HPDE6-E6E7 (cell line): ENCODE results near the gene GAMT.
A peak's percentile ranks its signal among the peaks of the same experiment; 100 is the strongest.

Experiments
- DNase-seq: peaks from one replicate; pipeline ENCODE4 v3.0.0; 2011; ENCODE audit warnings: missing footprints; ENCODE audit errors: extremely low spot score

GAMT gene

GRCh38 chr19:1418951-1419738 is 17.8 kb upstream of the GAMT start:
- no peak for DNase-seq

GRCh38 chr19:1418496-1418775 is 17.1 kb upstream of the GAMT start:
- DNase-seq = no peak

- no peak for DNase-seq
Observed at GRCh38 chr19:1417681-1418495, 16.5 kb upstream of the GAMT start.

GRCh38 chr19:1417145-1417544 is 15.8 kb upstream of the GAMT start:
- DNase-seq = no peak

- DNase-seq = no peak
Observed at GRCh38 chr19:1416014-1416841, 14.9 kb upstream of the GAMT start.

- no peak for DNase-seq
Observed at GRCh38 chr19:1412995-1413800, 11.9 kb upstream of the GAMT start.

GRCh38 chr19:1412323-1412923 is 11.1 kb upstream of the GAMT start:
- DNase-seq = no peak

GRCh38 chr19:1411255-1412191 is 10.2 kb upstream of the GAMT start:
- DNase-seq = no peak

- no peak for DNase-seq
Observed at GRCh38 chr19:1410789-1411188, 9.4 kb upstream of the GAMT start.

GRCh38 chr19:1410136-1410786 is 8.9 kb upstream of the GAMT start:
- DNase-seq = no peak

GRCh38 chr19:1409204-1410005 is 8.1 kb upstream of the GAMT start:
- DNase-seq = no peak

- no peak for DNase-seq
Observed at GRCh38 chr19:1408300-1409203, 7.2 kb upstream of the GAMT start.

- no peak for DNase-seq
Observed at GRCh38 chr19:1407528-1408299, 6.4 kb upstream of the GAMT start, which contains the start of gene DAZAP1. DAZAP1 (plus strand) TSS chr19:1407586; CDS start chr19:1407774, 188 bp downstream.

- DNase-seq = peak; percentile 72
Observed at GRCh38 chr19:1406774-1407527, 5.6 kb upstream of the GAMT start.

GRCh38 chr19:1402411-1403070 is 1.2 kb upstream of the GAMT start:
- DNase-seq = peak; percentile 78

GRCh38 chr19:1401889-1402217 is 511 bp upstream of the GAMT start:
- DNase-seq = no peak
